HG03066 (cell line): ENCODE results near the gene LPCAT1.

ENCODE experiments used
- ATAC-seq: cut with Tn5 transposase; IDR thresholded peaks from one replicate; pipeline ENCODE4 v1.9.1; 2021; ENCODE audit warnings: low read depth; ENCODE audit not compliant: unreplicated experiment

LPCAT1 gene

GRCh38 chr5:1453613-1454012, 70.1 kb downstream of the LPCAT1 start:
- ATAC-seq = no peak

GRCh38 chr5:1449081-1449630, 74.6 kb downstream of the LPCAT1 start:
- ATAC-seq = no peak

GRCh38 chr5:1448511-1449011, 75.2 kb downstream of the LPCAT1 start:
- ATAC-seq = no peak

DNA sequence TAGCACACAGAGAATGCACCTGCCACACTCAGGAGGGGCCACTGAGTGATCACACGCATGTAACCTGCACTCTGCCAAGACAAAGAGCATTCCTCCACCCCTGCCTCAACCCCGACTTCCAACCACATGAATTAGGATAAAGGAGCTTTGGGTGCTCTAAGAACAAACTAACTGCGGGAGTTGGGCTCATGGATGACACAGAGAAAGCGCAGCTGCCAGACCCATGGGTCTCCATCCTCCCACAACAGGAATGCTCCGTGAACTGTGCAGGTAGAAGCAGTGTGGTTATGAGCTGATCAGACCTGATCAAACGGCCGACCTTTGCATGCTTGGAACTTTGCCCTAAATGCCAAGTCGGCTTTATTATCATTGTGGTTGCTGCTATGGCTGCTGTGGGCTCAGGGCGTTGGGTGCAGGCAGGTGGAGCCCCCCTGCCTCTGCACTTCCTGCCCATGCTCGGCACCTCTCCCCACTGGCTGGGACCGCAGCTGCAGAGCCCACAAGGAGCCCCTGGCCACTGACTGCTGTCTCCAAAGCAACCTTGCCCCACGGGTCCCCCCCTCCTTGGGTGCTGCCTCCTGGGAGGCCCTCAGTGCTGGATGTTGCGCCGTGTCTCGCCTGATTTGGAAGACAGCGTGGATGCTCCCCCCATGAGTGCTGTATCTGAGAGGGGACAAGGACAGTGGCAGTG, 75.9 kb downstream of the LPCAT1 start:
- ATAC-seq = no peak

DNA sequence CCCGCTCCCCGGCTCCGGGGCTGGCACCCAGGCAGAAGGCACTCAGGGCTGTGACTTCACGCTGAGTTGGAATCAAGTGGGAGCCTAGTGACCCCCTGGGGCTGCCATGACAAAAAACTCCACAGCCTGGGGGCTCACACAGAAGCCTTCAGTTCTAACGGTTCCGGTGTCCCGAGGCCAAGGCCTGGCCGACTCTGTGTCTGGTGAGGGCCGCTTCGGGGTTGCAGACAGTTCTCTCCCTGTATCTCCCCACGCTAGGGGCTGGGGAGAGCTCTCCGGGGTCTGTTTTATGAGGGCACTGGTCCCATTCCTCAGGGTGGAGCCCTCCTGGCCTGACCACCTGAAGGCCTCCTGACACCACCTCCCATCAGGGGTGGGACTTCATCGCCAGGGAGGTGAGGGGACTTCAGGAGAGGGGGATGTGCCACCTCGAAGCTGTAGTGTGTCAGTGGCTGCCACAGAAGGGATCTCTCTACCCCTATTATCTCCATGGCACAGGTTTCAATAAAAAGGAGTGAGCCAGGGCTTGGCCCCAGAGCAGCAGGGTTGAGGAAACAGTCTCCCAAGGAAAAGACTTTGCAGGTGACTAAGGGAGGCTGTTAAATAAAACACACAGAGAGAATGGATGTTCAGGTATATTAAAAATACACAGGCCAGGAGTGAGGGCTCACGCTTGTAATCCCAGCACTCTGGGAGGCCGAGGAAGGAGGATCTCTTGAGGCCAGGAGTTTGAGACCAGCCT, 77.0 kb downstream of the LPCAT1 start:
- ATAC-seq = no peak

DNA sequence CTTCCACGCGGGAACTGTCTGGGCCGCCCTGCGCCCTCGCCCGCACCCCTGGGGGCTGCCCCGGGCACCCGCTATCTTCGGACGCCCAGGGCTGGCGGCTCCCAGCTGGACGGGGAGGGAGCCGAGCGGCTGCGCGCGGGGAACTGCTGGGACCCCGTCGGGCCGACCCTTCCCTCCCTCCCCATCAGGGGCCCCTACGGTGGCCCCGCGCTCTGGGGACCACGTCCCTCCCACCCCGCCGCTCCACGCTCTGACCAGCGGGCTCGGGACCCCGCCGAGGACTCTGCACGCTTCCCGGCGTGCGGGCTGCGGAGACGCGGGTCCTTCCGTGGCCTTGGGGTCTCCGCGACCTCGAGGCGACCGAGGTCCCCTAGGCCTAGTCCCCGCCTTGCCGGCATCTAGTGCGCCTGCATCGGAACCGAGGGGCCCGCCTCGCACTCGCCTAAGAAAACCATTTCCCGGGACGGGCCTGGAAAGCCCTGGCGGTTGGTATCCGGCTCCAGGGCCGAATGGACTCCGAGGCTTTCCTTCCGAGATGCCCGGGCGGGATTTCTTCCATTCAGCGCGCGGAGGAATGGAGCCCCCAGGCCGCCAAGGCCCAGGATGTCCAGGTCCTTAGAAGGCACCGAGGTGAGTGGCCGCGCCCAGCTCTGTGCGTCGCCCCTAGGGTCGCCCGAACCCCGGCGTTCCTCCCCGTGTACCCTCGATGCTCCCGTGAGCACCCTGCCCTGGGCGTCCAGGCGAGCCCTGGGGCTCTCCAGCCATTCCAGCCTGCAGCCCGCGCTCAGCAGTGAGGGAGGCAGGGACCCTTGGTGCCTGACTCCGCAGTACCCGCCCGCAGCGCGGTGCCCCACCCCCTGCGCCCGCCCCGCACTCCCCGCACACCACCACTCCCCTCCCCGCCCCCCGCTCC, 77.8 kb downstream of the LPCAT1 start:
- ATAC-seq = no peak

GRCh38 chr5:1445313-1445688, 78.5 kb downstream of the LPCAT1 start, which contains the start of gene SLC6A3:
SLC6A3 (minus strand) TSS chr5:1445440; CDS start chr5:1443197, 2,243 bp downstream.
- ATAC-seq = no peak

DNA sequence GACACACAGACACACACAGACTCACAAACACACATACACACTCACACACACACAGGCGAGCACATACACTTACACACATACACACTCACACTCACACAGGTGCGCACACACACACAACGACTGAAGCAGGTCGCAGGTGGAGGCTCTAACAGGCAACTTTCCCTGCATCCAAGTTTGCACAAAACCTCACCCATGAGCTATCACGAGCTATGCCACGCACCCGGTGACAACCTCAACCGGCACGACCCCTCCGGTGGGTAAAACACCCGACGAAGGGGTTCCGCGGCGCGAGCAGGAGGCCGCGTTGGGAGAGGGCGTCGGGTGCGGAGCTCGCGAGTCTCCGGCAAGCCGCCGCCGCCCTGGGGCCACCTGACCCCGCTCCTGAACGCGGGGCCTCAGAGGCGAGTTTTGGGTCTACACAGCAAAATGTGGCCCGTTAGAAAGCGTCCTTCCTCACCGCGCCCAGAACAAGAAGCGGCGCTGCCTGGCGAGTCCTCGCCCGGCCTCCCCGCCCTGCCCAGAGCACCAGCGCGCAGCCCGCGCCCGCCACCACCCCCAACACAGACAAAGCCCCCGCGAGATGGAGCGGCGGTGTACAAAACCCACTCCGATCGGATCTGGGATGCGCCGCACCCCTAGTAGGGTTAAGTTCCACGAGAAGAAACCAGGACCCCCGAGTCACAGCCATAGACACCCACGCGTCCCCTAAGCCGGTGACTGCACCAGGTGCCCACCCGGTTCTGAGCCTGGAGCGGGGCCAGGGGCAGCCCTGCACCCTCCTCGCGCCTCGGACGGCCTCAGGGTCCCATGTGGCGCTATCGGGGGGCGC, 79.2 kb downstream of the LPCAT1 start:
- ATAC-seq = no peak

GRCh38 chr5:1443991-1444360, 79.8 kb downstream of the LPCAT1 start:
- ATAC-seq = no peak

GRCh38 chr5:1443171-1443570, 80.6 kb downstream of the LPCAT1 start:
- no peak for ATAC-seq

- ATAC-seq = no peak
Observed at GRCh38 chr5:1442222-1443145, 81.3 kb downstream of the LPCAT1 start.

- ATAC-seq = no peak
Observed at GRCh38 chr5:1441166-1441865, 82.4 kb downstream of the LPCAT1 start.

- no peak for ATAC-seq
Observed at GRCh38 chr5:1440098-1440493, 83.7 kb downstream of the LPCAT1 start.

DNA sequence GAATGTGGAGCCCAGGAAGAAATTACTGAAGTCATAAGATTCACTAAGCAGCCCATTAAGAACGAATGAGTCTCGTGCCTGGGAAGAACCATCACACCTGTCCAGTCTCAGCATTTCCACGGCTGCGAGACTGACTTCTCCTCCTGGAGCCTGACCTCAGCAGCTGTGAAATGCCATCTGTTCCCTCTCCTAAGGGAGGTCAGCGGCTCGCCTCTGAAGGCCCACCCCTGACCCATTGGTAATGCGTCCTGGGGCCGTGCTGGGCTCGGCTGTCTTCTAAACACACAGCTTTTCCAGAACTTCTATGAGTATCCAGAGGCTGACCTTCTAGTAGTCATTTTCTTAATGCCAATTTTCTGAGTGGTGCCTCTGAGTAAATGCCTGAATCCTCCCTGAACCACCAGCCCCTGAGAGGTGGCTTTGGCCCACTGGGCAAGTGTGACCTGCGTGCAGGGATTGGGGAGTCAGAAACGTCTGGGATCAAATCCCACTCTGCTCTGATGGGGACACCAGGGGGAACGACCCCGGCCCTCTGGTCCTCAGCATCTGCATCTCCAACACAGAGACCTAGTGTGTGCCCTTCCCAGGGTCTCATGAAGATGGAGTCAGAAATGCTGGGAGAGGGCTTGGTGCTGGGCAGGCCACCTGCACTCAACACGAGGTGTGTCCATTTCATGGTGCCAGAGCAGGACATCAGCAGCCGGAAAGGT, 84.2 kb downstream of the LPCAT1 start:
- ATAC-seq = no peak

- ATAC-seq = no peak
Observed at GRCh38 chr5:1438871-1439270, 84.9 kb downstream of the LPCAT1 start.

DNA sequence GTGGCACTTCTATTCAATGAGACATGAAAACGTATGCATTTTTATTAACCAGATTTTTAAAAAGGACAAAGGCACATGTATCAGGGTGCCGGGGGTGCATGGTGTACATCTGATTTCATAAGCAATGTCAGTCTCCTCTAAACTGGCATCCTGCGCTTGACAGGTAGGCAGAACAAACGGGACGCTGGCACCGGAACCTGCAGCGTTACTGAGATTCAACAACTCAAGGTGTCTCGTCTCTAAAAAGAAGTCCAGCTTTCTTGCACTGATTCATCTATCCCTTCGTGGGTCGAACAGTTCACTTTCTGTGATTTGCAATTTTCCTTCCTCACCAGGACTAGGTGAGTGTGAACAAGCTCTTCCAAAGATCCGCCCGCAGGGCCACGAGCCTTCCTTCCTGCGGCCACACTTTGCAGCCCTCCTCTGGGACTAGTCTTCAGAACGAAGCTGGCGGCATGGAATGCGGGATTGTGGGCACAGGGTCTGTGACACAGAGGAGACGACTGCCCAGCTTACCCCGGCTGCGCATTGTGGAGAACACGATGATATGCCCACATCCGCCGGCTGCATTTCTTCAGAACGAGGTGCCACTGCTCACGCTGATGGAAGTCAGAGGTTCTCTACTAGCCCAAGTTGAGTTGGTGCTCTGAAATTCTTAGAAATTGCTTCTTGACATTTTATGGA, 85.7 kb downstream of the LPCAT1 start:
- ATAC-seq = no peak

- ATAC-seq = no peak
Observed at GRCh38 chr5:1437226-1437829, 86.4 kb downstream of the LPCAT1 start.
